ENCODE results near the gene MT1M. TPM values are rescaled to one million over a fixed set of nuclear protein-coding genes. Genes with fewer than 3 reads are reported as not detected.

The MT1M gene
- total and polyA plus RNA-seq, 5 donors from 2014 or later = not detected

GRCh38 chr16:56593573-56594291 is 38.7 kb upstream of the MT1M start:
- H3K27ac Mint-ChIP-seq = no peak overlapping the region
- Histone ChIP-seq H3K4me3 (ENCODE audit: low read depth, low read length) (no peak overlapping the region), H3K27ac (ENCODE audit: insufficient read depth, low read length, poor library complexity, severe bottlenecking) (no peak overlapping the region), H3K27me3 (ENCODE audit: control insufficient read depth, insufficient read depth, low read length) (peaks cover 12% of the 10 kb centered on the region), H3K36me3 (ENCODE audit: control insufficient read depth, insufficient read depth, low read length) (no peaks in the 10 kb centered on the region), H3K9me3 (ENCODE audit: control insufficient read depth in 2 of 2, low read length in 2 of 2) (no peaks in the 10 kb centered on the region), H3K4me1 (ENCODE audit: control insufficient read depth, insufficient read depth, low read length, poor library complexity, severe bottlenecking) (peaks cover 9% of the 10 kb centered on the region)
- H3K4me3 Mint-ChIP-seq = no peak overlapping the region
- H3K36me3 Mint-ChIP-seq = no peaks in the 10 kb centered on the region
- no peak for DNase-seq
- peaks cover 0 to 14% (median 4%) of the 10 kb centered on the region in 4 donors for H3K4me1 Mint-ChIP-seq
- H3K9me3 Mint-ChIP-seq = peaks cover 0 to 4% (median 0%) of the 10 kb centered on the region in 7 donors
- ATAC-seq (ENCODE audit: low read depth in 2 of 2) = no peak
- peaks cover 65% of the 10 kb centered on the region for H3K27me3 Mint-ChIP-seq

- H3K36me3 ChIP-seq (ENCODE audit: control insufficient read depth, insufficient read depth, low read length) = no peaks in the 10 kb centered on the region
- no peaks in the 10 kb centered on the region for H3K9me3 ChIP-seq (ENCODE audit: control insufficient read depth in 2 of 2, low read length in 2 of 2)
- DNase-seq (no peak), ATAC-seq (ENCODE audit: low read depth in 2 of 2) (no peak)
- no peak overlapping the region for H3K27ac ChIP-seq (ENCODE audit: insufficient read depth, low read length, poor library complexity, severe bottlenecking)
- H3K27me3 ChIP-seq (ENCODE audit: control insufficient read depth, insufficient read depth, low read length) = peaks cover 12% of the 10 kb centered on the region
- Mint-ChIP-seq H3K9me3 (peaks cover 0 to 2% (median 0%) of the 10 kb centered on the region in 7 donors), H3K36me3 (no peaks in the 10 kb centered on the region), H3K27me3 (peaks cover 62% of the 10 kb centered on the region), H3K4me1 (peaks cover 0 to 11% (median 3%) of the 10 kb centered on the region in 4 donors), H3K4me3 (no peak overlapping the region), H3K27ac (no peak overlapping the region)
- H3K4me1 ChIP-seq (ENCODE audit: control insufficient read depth, insufficient read depth, low read length, poor library complexity, severe bottlenecking) = peaks cover 7% of the 10 kb centered on the region
- H3K4me3 ChIP-seq (ENCODE audit: low read depth, low read length) = no peak overlapping the region
Observed at GRCh38 chr16:56594292-56594619, 38.2 kb upstream of the MT1M start.

DNA sequence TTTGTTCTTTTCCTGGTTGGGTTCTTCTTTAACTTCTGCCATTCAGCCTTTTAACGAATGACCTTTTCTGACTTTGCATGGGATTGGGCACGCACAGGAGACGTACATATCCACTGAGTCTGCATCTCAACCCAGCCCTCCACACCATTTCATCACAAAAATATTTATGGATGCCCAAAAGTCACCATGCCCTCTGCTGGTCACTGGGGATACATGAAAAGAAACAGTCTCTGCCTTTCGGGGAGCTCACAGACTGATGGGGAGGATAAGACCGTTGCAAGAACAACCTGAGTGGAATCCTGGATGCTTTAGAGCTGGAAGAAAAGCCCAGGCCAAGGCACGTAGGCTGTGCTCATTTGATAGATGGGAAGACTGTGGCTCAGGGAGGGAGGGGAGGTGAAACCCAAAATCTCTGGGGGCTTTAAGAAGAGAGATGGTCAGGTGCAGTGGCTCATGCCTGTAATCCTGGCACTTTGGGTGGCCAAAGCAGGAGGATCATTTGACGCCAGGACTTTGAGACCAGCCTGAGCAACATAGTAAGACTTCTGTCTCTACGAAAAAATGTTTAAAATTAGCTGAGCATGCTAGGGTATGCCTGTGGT is 32.0 kb upstream of the MT1M start:
- Histone ChIP-seq H3K4me3 (ENCODE audit: low read depth, low read length) (no peak overlapping the region), H3K4me1 (ENCODE audit: control insufficient read depth, insufficient read depth, low read length, poor library complexity, severe bottlenecking) (no peaks in the 10 kb centered on the region), H3K27me3 (ENCODE audit: control insufficient read depth, insufficient read depth, low read length) (peaks cover 14% of the 10 kb centered on the region), H3K27ac (ENCODE audit: insufficient read depth, low read length, poor library complexity, severe bottlenecking) (no peak overlapping the region), H3K36me3 (ENCODE audit: control insufficient read depth, insufficient read depth, low read length) (no peaks in the 10 kb centered on the region), H3K9me3 (ENCODE audit: control insufficient read depth in 2 of 2, low read length in 2 of 2) (no peaks in the 10 kb centered on the region)
- DNase-seq (peak in 2 of 3 donors; percentile 36 to 63), ATAC-seq (ENCODE audit: low read depth in 2 of 2) (peak; percentile 60 to 71)
- peaks cover 43% of the 10 kb centered on the region for H3K27me3 Mint-ChIP-seq
- no peaks in the 10 kb centered on the region for H3K9me3 Mint-ChIP-seq
- H3K36me3 Mint-ChIP-seq = no peaks in the 10 kb centered on the region
- H3K27ac Mint-ChIP-seq = peak overlapping the region in 1 of 3 donors; percentile 29
- H3K4me1 Mint-ChIP-seq = peaks cover 0 to 8% (median 3%) of the 10 kb centered on the region in 4 donors
- no peak overlapping the region for H3K4me3 Mint-ChIP-seq

- Histone ChIP-seq H3K36me3 (ENCODE audit: control insufficient read depth, insufficient read depth, low read length) (no peaks in the 10 kb centered on the region), H3K9me3 (ENCODE audit: control insufficient read depth in 2 of 2, low read length in 2 of 2) (no peaks in the 10 kb centered on the region), H3K27me3 (ENCODE audit: control insufficient read depth, insufficient read depth, low read length) (peaks cover 14% of the 10 kb centered on the region), H3K4me1 (ENCODE audit: control insufficient read depth, insufficient read depth, low read length, poor library complexity, severe bottlenecking) (no peaks in the 10 kb centered on the region), H3K4me3 (ENCODE audit: low read depth, low read length) (no peak overlapping the region), H3K27ac (ENCODE audit: insufficient read depth, low read length, poor library complexity, severe bottlenecking) (no peak overlapping the region)
- H3K36me3 Mint-ChIP-seq = no peaks in the 10 kb centered on the region
- peaks cover 0 to 10% (median 3%) of the 10 kb centered on the region in 4 donors for H3K4me1 Mint-ChIP-seq
- ATAC-seq (ENCODE audit: low read depth in 2 of 2) = no peak
- no peak overlapping the region for H3K27ac Mint-ChIP-seq
- H3K9me3 Mint-ChIP-seq = no peaks in the 10 kb centered on the region
- H3K27me3 Mint-ChIP-seq = peaks cover 43% of the 10 kb centered on the region
- H3K4me3 Mint-ChIP-seq = no peak overlapping the region
- DNase-seq = no peak
Observed at GRCh38 chr16:56601325-56601724, 31.1 kb upstream of the MT1M start.

- no peak overlapping the region for H3K27ac Mint-ChIP-seq
- H3K27me3 ChIP-seq (ENCODE audit: control insufficient read depth, insufficient read depth, low read length) = peaks cover 11% of the 10 kb centered on the region
- H3K4me1 ChIP-seq (ENCODE audit: control insufficient read depth, insufficient read depth, low read length, poor library complexity, severe bottlenecking) = peaks cover 17% of the 10 kb centered on the region
- H3K9me3 Mint-ChIP-seq = no peaks in the 10 kb centered on the region
- H3K36me3 Mint-ChIP-seq = no peaks in the 10 kb centered on the region
- no peak overlapping the region for H3K27ac ChIP-seq (ENCODE audit: insufficient read depth, low read length, poor library complexity, severe bottlenecking)
- H3K4me3 Mint-ChIP-seq = no peak overlapping the region
- H3K9me3 ChIP-seq (ENCODE audit: control insufficient read depth in 2 of 2, low read length in 2 of 2) = no peaks in the 10 kb centered on the region
- no peak overlapping the region for H3K4me3 ChIP-seq (ENCODE audit: low read depth, low read length)
- peaks cover 0 to 22% (median 18%) of the 10 kb centered on the region in 4 donors for H3K4me1 Mint-ChIP-seq
- peaks cover 24% of the 10 kb centered on the region for H3K27me3 Mint-ChIP-seq
- H3K36me3 ChIP-seq (ENCODE audit: control insufficient read depth, insufficient read depth, low read length) = no peaks in the 10 kb centered on the region
- ATAC-seq (ENCODE audit: low read depth in 2 of 2) (no peak), DNase-seq (peak in 1 of 3 donors; percentile 46)
Observed at GRCh38 chr16:56603589-56603988, 28.9 kb upstream of the MT1M start.

DNA sequence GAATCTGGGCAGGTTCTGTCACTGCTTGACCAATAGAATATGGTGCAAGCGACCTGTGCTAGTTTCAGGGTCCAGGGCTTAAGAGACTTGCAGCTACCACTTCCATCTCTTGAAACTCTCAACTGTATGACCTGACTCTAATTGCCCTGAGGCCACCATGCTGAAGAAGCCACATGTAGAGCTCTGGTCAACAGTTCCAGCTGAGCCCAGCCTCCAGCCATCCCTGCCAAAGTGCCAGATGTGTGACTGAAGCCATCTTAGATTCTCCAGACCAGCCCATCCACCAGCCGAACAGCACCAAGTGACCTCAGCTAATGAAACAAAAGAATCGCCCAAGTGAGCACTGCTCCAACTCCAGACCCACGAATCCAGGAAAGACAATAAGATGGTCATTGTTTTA is 27.5 kb upstream of the MT1M start:
- ATAC-seq (ENCODE audit: low read depth in 2 of 2) (no peak), DNase-seq (no peak)
- Histone ChIP-seq H3K36me3 (ENCODE audit: control insufficient read depth, insufficient read depth, low read length) (no peaks in the 10 kb centered on the region), H3K4me1 (ENCODE audit: control insufficient read depth, insufficient read depth, low read length, poor library complexity, severe bottlenecking) (peaks cover 30% of the 10 kb centered on the region), H3K27me3 (ENCODE audit: control insufficient read depth, insufficient read depth, low read length) (peaks cover 10% of the 10 kb centered on the region), H3K27ac (ENCODE audit: insufficient read depth, low read length, poor library complexity, severe bottlenecking) (no peak overlapping the region), H3K4me3 (ENCODE audit: low read depth, low read length) (no peak overlapping the region), H3K9me3 (ENCODE audit: control insufficient read depth in 2 of 2, low read length in 2 of 2) (no peaks in the 10 kb centered on the region)
- H3K4me1 Mint-ChIP-seq = peaks cover 5 to 32% (median 26%) of the 10 kb centered on the region in 4 donors
- no peaks in the 10 kb centered on the region for H3K9me3 Mint-ChIP-seq
- H3K36me3 Mint-ChIP-seq = no peaks in the 10 kb centered on the region
- peak overlapping the region in 1 of 3 donors; percentile 44 for H3K27ac Mint-ChIP-seq
- H3K27me3 Mint-ChIP-seq = peaks cover 21% of the 10 kb centered on the region
- H3K4me3 Mint-ChIP-seq = peak overlapping the region in 1 of 4 donors; percentile 51

- Histone ChIP-seq H3K4me1 (ENCODE audit: control insufficient read depth, insufficient read depth, low read length, poor library complexity, severe bottlenecking) (peaks cover 35% of the 10 kb centered on the region), H3K27me3 (ENCODE audit: control insufficient read depth, insufficient read depth, low read length) (peaks cover 6% of the 10 kb centered on the region), H3K4me3 (ENCODE audit: low read depth, low read length) (no peak overlapping the region), H3K36me3 (ENCODE audit: control insufficient read depth, insufficient read depth, low read length) (no peaks in the 10 kb centered on the region), H3K27ac (ENCODE audit: insufficient read depth, low read length, poor library complexity, severe bottlenecking) (no peak overlapping the region), H3K9me3 (ENCODE audit: control insufficient read depth in 2 of 2, low read length in 2 of 2) (no peaks in the 10 kb centered on the region)
- H3K4me3 Mint-ChIP-seq = peak overlapping the region in 2 of 4 donors; percentile 22 to 54
- no peaks in the 10 kb centered on the region for H3K36me3 Mint-ChIP-seq
- H3K27me3 Mint-ChIP-seq = peaks cover 16% of the 10 kb centered on the region
- H3K9me3 Mint-ChIP-seq = no peaks in the 10 kb centered on the region
- no peak for DNase-seq
- peak overlapping the region in 2 of 3 donors; percentile 13 to 84 for H3K27ac Mint-ChIP-seq
- H3K4me1 Mint-ChIP-seq = peaks cover 9 to 33% (median 29%) of the 10 kb centered on the region in 4 donors
- ATAC-seq (ENCODE audit: low read depth in 2 of 2) = no peak
Observed at GRCh38 chr16:56605475-56605874, 27.0 kb upstream of the MT1M start.

Data from CD4-positive, CD25-positive, alpha-beta regulatory T cell (primary cell).